BJ (cell line): ENCODE measurements around the gene SOX6. TPM values are rescaled to one million over a fixed set of nuclear protein-coding genes. Genes with fewer than 3 reads are reported as not detected.

Experiments used
- CTCF ChIA-PET: fragments of 350-600 bp; formaldehyde crosslinking; extraction: SDS; loops from one replicate; lab custom pipeline; 2021; ENCODE audit warnings: antibody characterized with exemption, inconsistent platforms; lab: Yijun Ruan, JAX
- POLR2A ChIA-PET: fragments of 300-600 bp; sonication (Branson Sonifier 250); formaldehyde crosslinking; extraction: SDS; loops from one replicate; lab custom pipeline; 2021; ENCODE audit warnings: antibody characterized with exemption; lab: Charles Lee
- DNase-seq: peaks from one replicate; pipeline ENCODE4 v3.0.0-alpha.2; 2011; ENCODE audit warnings: low read depth
- H3K27me3 ChIP-seq: 2 replicates; pipeline ENCODE4 v1.6.0; 2011; ENCODE audit warnings: low read length; ENCODE audit not compliant: control insufficient read depth, insufficient read depth
- H3K36me3 ChIP-seq: 2 replicates; pipeline ENCODE4 v1.5.1; 2011; ENCODE audit warnings: low read length; ENCODE audit not compliant: control insufficient read depth, insufficient read depth
- H3K4me3 ChIP-seq: 2 replicates; pipeline ENCODE4 v1.5.1; 2011; ENCODE audit warnings: low read depth, mild to moderate bottlenecking, control low read depth, low read length
- polyA plus RNA-seq: library from polyadenylated mRNA; depleted of rRNA; stranded (reverse); fragments of >200 nt; gene quantifications from 2 replicates; pipeline ENCODE4 v1.2.3, GENCODE V29; 2011
- TF ChIP-seq, protein P1 (sequence below): IDR thresholded peaks from 2 replicates; pipeline ENCODE4 v1.5.1; 2011; ENCODE audit warnings: low read depth, mild to moderate bottlenecking, control low read depth, inconsistent platforms, low read length, moderate library complexity; ENCODE audit not compliant: insufficient read depth

SOX6 gene
- polyA plus RNA-seq, 1 experiment, result 1.9 TPM

- POLR2A ChIA-PET, result no interaction called here
- CTCF ChIA-PET, result interaction anchor here (1.2 to 1.8 kb wide), 2 partner anchors 13 to 21 kb away, joined by 3 to 4 read pairs; no protein-coding TSS in a partner anchor
- Histone ChIP-seq H3K27me3 (peaks cover 4% of the 10 kb centered on the region), H3K36me3 (no peaks in the 10 kb centered on the region), H3K4me3 (no peak overlapping the region)
- TF ChIP-seq, protein P1, sequence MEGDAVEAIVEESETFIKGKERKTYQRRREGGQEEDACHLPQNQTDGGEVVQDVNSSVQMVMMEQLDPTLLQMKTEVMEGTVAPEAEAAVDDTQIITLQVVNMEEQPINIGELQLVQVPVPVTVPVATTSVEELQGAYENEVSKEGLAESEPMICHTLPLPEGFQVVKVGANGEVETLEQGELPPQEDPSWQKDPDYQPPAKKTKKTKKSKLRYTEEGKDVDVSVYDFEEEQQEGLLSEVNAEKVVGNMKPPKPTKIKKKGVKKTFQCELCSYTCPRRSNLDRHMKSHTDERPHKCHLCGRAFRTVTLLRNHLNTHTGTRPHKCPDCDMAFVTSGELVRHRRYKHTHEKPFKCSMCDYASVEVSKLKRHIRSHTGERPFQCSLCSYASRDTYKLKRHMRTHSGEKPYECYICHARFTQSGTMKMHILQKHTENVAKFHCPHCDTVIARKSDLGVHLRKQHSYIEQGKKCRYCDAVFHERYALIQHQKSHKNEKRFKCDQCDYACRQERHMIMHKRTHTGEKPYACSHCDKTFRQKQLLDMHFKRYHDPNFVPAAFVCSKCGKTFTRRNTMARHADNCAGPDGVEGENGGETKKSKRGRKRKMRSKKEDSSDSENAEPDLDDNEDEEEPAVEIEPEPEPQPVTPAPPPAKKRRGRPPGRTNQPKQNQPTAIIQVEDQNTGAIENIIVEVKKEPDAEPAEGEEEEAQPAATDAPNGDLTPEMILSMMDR, result no peak
- no peak for DNase-seq
Measured at GRCh38 chr11:15918674-15919073, 437.7 kb downstream of the SOX6 start.

- DNase-seq, result no peak
- CTCF ChIA-PET, result interaction anchor here (1.2 to 1.8 kb wide), 2 partner anchors 12 to 16 kb away, joined by 3 to 4 read pairs; no protein-coding TSS in a partner anchor
- Histone ChIP-seq H3K36me3 (no peaks in the 10 kb centered on the region), H3K4me3 (no peak overlapping the region), H3K27me3 (peaks cover 4% of the 10 kb centered on the region)
- TF ChIP-seq, protein P1, result no peak
- POLR2A ChIA-PET, result no interaction called here
Measured at GRCh38 chr11:15918212-15918611, 438.1 kb downstream of the SOX6 start.
